Muscle layer of colon (tissue), 2 donors: Measurements from ENCODE around the gene PHACTR3.

Experiments used
- H3K27ac ChIP-seq: one replicate; pipeline ENCODE4 v1.7.0; 2013; ENCODE audit warnings: low read depth, mild to moderate bottlenecking, low read length, moderate library complexity
- H3K27me3 ChIP-seq, 2 donors: one replicate each; pipeline ENCODE4 v1.7.0; 2013; ENCODE audit warnings: low read length in 2 of 2, mild to moderate bottlenecking in 2 of 2; ENCODE audit not compliant: insufficient read depth in 2 of 2, control insufficient read depth in 1 of 2
- H3K36me3 ChIP-seq: one replicate; pipeline ENCODE4 v1.7.0; 2013; ENCODE audit warnings: mild to moderate bottlenecking, low read length; ENCODE audit not compliant: insufficient read depth
- H3K4me1 ChIP-seq: one replicate; pipeline ENCODE4 v1.7.0; 2013; ENCODE audit warnings: mild to moderate bottlenecking, low read length; ENCODE audit not compliant: insufficient read depth
- H3K4me3 ChIP-seq, 2 donors: one replicate each; pipeline ENCODE4 v1.7.0; 2013; ENCODE audit warnings: low read length in 2 of 2, low read depth in 1 of 2, mild to moderate bottlenecking in 1 of 2, moderate library complexity in 1 of 2
- H3K9ac ChIP-seq: one replicate; pipeline ENCODE4 v1.7.0; 2013; ENCODE audit warnings: low read length
- H3K9me3 ChIP-seq: one replicate; pipeline ENCODE4 v1.7.0; 2013; ENCODE audit warnings: mild to moderate bottlenecking, low read length
- donor health status: abdominal sarcoma.
- donor health status: Adenocarcinoma of cecum.

Gene PHACTR3

DNA sequence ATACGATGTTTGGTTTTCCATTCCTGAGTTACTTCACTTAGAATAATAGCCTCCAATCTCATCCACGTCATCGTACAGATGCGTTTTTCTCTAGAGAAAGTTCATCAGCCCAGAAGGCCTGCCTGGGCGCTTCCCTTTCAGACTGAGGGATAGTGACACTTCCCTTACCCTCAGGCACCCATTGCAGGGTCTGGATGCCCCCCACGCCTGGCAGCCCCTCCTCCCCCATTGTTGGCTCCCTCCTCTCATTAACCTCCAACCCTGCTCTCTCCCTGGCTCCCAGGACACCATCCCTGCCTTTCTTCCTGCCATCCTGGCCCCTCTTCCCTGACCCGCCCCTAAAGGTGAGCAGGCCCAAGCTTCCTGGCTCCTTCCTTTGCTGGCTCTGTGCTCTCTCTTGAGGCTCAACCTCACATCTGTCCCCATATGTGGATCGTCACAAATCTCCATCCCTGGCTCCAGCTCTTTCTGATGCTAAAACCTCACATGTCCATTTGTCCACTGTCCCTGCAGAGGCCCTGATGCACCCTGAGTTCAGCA is 183.9 kb downstream of the PHACTR3 start:
- H3K4me3 ChIP-seq: no peak overlapping the region
- no peak overlapping the region for H3K9ac ChIP-seq
- no peak overlapping the region for H3K27ac ChIP-seq
- no peaks in the 10 kb centered on the region for H3K27me3 ChIP-seq
- H3K4me1 ChIP-seq: no peaks in the 10 kb centered on the region
- peaks cover 6% of the 10 kb centered on the region for H3K9me3 ChIP-seq
- H3K36me3 ChIP-seq: no peaks in the 10 kb centered on the region

DNA sequence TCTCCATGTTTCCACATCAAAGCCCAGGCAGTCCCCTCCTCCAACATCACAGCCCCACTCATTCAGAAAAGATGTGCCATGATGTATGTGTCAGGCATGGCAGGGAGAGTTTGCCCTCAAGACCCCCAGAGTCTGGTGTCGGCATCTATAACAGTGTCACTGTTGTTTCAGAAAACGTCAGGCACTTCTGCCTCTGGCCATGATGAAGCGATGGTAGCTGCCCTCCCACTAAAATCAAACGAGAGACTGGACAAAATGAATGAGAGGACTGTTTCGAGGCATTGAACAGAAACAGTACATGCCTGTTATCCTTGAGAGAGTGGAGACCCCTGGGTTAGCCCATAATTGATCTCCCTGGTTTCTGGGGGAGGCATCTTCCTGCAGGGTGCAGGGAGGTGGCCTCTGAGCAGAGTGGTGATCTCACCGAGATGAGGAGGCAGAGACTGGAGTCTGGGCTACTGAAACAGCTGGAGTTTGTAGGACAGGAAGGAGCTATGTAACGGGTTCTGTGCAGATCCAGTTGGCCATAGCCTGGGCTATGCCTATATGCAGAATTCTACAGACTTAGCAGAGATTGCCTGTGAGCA is 184.6 kb downstream of the PHACTR3 start:
- Histone ChIP-seq H3K27ac (no peak overlapping the region), H3K9me3 (peaks cover 6% of the 10 kb centered on the region), H3K4me3 (no peak overlapping the region), H3K4me1 (no peaks in the 10 kb centered on the region), H3K36me3 (no peaks in the 10 kb centered on the region), H3K9ac (no peak overlapping the region), H3K27me3 (no peaks in the 10 kb centered on the region)

DNA sequence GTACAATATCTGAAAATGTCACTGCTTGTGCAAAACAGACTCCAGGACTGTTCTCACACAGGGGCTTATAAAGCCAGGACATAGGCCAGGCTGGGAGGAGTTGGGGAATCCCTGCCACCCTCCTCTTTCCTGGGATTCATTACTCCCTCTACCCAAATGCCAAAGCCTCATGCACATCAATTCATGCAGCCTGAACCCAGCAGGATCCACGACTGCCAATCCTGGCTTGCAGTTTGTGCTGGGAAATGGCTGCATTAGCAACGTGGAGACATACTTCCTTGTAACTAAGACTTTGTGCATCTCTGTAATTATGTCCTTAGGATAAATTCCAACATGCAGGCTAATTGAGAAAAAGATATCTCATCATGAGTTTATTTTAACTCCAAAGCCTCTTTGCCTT is 185.3 kb downstream of the PHACTR3 start:
- no peak overlapping the region for H3K4me3 ChIP-seq
- no peak overlapping the region for H3K27ac ChIP-seq
- peaks cover 6% of the 10 kb centered on the region for H3K9me3 ChIP-seq
- no peak overlapping the region for H3K9ac ChIP-seq
- H3K27me3 ChIP-seq: no peaks in the 10 kb centered on the region
- no peaks in the 10 kb centered on the region for H3K4me1 ChIP-seq
- H3K36me3 ChIP-seq: no peaks in the 10 kb centered on the region

DNA sequence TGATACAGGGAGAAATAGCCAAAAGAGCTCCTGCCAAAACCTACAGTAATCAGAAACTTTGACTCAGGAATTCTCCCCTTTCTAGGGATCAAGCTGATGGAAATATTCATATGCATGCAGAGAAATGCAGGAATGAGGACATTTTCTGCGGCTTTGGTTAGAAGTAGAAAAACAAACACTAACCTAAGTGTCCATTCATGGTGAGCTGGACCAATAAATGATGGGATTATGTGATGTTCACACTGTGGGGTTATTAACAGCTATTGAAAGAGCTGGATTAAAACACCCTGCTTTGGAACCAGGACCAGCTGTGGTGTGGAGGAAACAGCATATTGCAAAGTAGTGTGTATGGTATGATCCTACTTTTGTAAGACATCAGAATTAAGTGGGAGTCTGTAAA is 186.0 kb downstream of the PHACTR3 start:
- no peak overlapping the region for H3K4me3 ChIP-seq
- H3K9me3 ChIP-seq: peaks cover 6% of the 10 kb centered on the region
- H3K9ac ChIP-seq: no peak overlapping the region
- no peaks in the 10 kb centered on the region for H3K27me3 ChIP-seq
- H3K36me3 ChIP-seq: no peaks in the 10 kb centered on the region
- no peaks in the 10 kb centered on the region for H3K4me1 ChIP-seq
- no peak overlapping the region for H3K27ac ChIP-seq

DNA sequence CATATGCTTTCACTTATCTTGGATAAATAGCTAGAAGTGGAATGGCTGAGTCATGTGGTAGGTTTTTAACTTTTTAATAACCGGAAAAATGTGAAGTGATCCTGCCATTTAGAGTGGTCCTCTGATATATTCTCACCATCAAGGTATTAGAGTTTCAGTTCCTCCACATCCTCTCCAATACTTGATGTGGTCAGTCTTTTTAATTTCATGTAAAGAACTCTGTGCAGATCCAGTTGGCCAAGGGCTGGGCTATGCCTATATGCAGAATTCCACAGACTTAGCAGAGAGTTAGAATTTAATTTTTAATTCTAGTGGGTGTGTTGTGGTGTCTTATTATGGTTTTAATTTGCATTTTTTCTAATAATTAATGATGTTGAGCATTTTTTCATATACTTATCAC is 188.0 kb downstream of the PHACTR3 start:
- H3K36me3 ChIP-seq: no peaks in the 10 kb centered on the region
- no peak overlapping the region for H3K4me3 ChIP-seq
- H3K9ac ChIP-seq: no peak overlapping the region
- H3K4me1 ChIP-seq: no peaks in the 10 kb centered on the region
- peaks cover 14% of the 10 kb centered on the region for H3K9me3 ChIP-seq
- no peak overlapping the region for H3K27ac ChIP-seq
- H3K27me3 ChIP-seq: no peaks in the 10 kb centered on the region

DNA sequence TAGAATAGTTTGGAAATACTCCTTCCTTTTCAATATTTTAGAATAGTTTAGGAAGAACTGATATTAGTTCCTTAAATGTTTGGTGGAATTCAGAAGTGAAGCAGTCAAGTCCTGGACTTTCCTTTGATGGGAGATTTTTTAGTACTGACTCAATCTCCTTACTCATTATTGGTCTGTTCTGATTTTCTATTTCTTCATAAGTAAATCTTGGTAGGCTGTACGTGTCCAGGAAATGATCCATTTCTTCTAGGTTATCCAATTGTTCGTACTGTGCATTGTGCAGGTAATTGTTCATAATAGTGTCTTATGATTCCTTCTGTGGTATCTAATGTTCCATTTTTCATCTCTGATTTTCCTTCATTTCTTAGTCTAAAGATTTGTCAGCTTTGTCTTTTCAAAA is 190.2 kb downstream of the PHACTR3 start:
- no peak overlapping the region for H3K9ac ChIP-seq
- no peaks in the 10 kb centered on the region for H3K36me3 ChIP-seq
- no peaks in the 10 kb centered on the region for H3K27me3 ChIP-seq
- no peak overlapping the region for H3K4me3 ChIP-seq
- H3K9me3 ChIP-seq: peaks cover 14% of the 10 kb centered on the region
- H3K4me1 ChIP-seq: no peaks in the 10 kb centered on the region
- H3K27ac ChIP-seq: no peak overlapping the region

DNA sequence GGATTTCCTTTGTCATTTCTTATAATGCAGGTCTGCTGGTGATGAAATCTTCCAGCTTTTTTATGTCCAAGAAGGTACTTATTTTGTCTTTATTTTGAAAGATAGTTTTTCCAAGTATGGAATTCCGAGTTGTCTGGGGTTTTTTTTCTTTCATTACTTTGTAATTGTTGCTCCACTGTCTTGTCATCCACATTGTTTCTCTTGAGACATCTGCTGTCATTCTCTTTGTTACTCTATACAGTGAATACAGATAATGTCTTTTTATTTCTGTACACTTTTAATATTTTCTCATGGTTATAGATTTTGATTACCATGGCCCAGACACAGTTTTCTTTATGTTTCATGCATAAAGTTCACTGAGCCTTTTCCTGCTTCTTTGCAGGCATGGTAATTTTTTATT is 196.0 kb downstream of the PHACTR3 start:
- H3K4me3 ChIP-seq: no peak overlapping the region

DNA sequence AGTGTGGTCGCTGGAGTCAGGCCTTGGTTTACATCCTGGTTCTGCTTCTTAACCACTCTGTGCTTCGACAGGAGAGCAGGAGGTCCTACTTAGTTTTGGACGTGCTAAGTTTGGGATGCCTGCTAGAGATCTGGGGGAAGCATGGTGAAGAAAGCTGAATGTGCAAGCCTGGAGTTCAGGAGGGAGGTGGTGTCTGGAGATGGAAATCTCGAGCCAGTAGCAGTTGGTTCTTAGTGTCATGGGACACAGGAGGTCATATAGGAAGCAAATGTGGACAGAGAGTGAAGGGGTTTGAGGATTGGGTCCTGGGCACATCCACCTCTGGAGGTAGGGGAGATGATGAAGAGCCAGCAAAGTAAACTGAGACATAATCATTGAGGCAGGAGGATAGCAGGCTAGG is 197.7 kb downstream of the PHACTR3 start:
- H3K27ac ChIP-seq: no peak overlapping the region

More for the DNA sequence above, 196.0 kb downstream of the PHACTR3 start:
- no peak overlapping the region for H3K27ac ChIP-seq
- H3K9ac ChIP-seq: no peak overlapping the region
- no peaks in the 10 kb centered on the region for H3K36me3 ChIP-seq
- H3K9me3 ChIP-seq: peaks cover 8% of the 10 kb centered on the region
- H3K4me1 ChIP-seq: no peaks in the 10 kb centered on the region
- no peaks in the 10 kb centered on the region for H3K27me3 ChIP-seq

DNA sequence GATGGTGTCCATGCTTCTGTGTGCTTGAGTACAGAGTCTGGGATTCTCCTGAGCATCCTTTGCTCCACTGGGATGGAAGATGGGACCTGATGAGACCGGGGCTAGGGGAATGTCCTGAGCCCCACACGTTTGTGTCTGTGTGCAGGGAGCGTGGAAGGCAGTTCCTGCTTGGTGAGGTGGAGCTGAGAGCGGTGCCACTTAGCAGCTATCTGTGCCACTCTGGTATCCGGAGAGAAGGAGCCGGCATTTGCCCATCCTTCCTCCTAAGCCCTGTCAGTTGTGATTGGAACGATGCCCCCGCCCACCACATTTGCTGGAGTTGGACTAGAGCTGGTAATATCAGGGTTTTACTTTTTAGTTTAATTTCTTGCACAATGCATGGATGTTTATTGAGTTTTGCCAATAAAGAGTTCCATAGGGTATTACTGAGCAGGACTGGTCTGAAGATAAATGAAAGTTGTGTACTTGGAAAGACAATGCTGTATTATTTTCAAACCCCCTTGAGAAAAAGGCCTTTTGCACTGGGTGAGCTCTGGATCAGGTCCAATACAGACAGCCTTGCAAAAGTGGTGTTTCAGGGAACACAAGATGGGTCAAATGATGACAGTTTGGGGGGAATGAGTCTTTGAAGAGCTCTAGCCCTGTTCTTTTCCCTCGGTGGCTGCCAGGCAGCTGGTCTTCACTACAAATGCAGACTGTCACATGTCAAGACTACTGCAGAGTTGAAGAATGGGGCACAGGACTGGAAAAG is 198.3 kb downstream of the PHACTR3 start:
- no peaks in the 10 kb centered on the region for H3K27me3 ChIP-seq
- no peaks in the 10 kb centered on the region for H3K9me3 ChIP-seq
- H3K4me1 ChIP-seq: no peaks in the 10 kb centered on the region
- H3K36me3 ChIP-seq: no peaks in the 10 kb centered on the region
- H3K4me3 ChIP-seq: no peak overlapping the region
- H3K9ac ChIP-seq: no peak overlapping the region
- H3K27ac ChIP-seq: no peak overlapping the region

More for the DNA sequence above, 197.7 kb downstream of the PHACTR3 start:
- no peaks in the 10 kb centered on the region for H3K4me1 ChIP-seq
- H3K27me3 ChIP-seq: no peaks in the 10 kb centered on the region
- H3K36me3 ChIP-seq: no peaks in the 10 kb centered on the region
- no peak overlapping the region for H3K9ac ChIP-seq
- no peak overlapping the region for H3K4me3 ChIP-seq
- H3K9me3 ChIP-seq: no peaks in the 10 kb centered on the region

DNA sequence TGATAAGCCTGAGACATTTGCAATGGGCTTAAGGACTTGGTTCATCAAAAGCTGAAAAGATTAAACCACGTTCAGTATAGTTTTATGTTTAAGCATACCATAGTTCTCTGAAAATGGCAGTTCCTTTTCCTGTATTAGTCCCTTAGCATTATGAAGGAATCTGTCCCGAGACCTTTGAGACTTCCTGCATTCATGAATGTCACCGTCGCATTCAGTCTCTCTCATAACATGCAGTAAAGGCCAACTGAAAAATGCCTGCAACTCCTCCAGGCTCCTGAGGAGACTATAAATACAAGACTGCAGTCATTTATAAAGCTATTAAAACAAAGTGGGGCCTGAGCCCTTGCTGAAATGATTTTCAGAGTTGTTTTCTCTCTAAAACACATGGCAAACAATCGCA is 200.0 kb downstream of the PHACTR3 start:
- Histone ChIP-seq H3K27ac (no peak overlapping the region), H3K4me1 (no peaks in the 10 kb centered on the region), H3K9ac (no peak overlapping the region), H3K4me3 (no peak overlapping the region), H3K27me3 (no peaks in the 10 kb centered on the region), H3K9me3 (no peaks in the 10 kb centered on the region), H3K36me3 (no peaks in the 10 kb centered on the region)

DNA sequence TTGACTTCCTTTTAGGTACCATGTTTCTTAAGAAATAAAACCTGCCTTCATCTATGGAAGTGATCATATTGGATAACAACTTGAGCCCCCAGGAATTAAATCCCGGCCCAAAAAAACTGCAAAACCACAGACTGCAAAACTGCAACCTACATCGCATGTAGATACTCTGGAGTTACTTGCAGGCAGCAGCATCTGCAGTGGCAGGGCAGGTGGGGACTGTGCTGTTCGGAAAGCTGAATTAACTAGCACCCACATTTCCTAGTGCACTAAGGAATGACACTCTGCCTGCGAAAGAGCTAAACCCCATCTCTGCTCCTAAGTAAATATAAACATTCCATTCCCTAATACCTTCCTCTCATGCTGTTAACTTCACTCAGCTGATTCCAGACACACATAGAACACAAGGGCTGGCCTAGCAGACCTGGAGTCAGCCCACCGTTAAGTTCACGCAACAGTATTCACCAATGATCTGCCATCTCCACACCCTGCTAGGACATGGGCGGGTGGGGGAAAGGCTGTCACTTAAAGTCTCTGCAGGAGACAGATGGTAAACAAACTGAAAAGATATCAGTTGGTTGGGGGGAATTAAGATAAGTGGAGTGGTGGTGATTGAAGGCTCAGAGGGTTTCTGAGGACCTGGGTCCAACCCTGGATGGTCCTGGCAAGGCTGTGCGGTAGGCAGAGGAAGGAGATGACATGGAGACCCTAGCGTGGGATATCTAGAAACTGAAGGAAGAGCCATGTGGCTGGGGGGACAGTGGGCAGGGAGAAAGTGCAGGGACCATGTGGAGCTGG is 200.7 kb downstream of the PHACTR3 start:
- H3K9me3 ChIP-seq: no peaks in the 10 kb centered on the region
- H3K9ac ChIP-seq: no peak overlapping the region
- H3K27me3 ChIP-seq: no peaks in the 10 kb centered on the region
- H3K36me3 ChIP-seq: no peaks in the 10 kb centered on the region
- no peak overlapping the region for H3K4me3 ChIP-seq
- no peaks in the 10 kb centered on the region for H3K4me1 ChIP-seq
- H3K27ac ChIP-seq: no peak overlapping the region
